ENCODE results near the gene PFDN6. TPM values are rescaled to one million over a fixed set of nuclear protein-coding genes. Genes with fewer than 3 reads are reported as not detected.

Gene PFDN6
- total RNA-seq, 1 experiment from 2014 or later = 69.2 TPM

Other genes with a start within 250 kb of the PFDN6 start
- gene HLA-DPA1, start 216.0 kb upstream of the PFDN6 start, total RNA-seq (2014; rRNA removed; shearing (Covaris generic)) = not detected in 2 replicates
- gene HLA-DPB1, start 213.6 kb upstream of the PFDN6 start, total RNA-seq (2014; rRNA removed; shearing (Covaris generic)) = not detected in 2 replicates
- gene COL11A2, start 97.1 kb upstream of the PFDN6 start, total RNA-seq (2014; rRNA removed; shearing (Covaris generic)) = 0.05 TPM in 1 of 2 replicates, not detected in the other
- gene RXRB, start 88.9 kb upstream of the PFDN6 start, total RNA-seq (2014; rRNA removed; shearing (Covaris generic)) = 13.7 and 14.0 TPM in 2 replicates
- 37.8 and 44.8 TPM in 2 replicates for gene SLC39A7, start 88.7 kb upstream of the PFDN6 start, total RNA-seq (2014; rRNA removed; shearing (Covaris generic))
- 10.3 and 12.5 TPM in 2 replicates for gene HSD17B8, start 84.9 kb upstream of the PFDN6 start, total RNA-seq (2014; rRNA removed; shearing (Covaris generic))
- gene RING1, start 81.1 kb upstream of the PFDN6 start, total RNA-seq (2014; rRNA removed; shearing (Covaris generic)) = 8.7 and 10.8 TPM in 2 replicates
- 36.0 and 39.7 TPM in 2 replicates for gene VPS52, start 17.7 kb upstream of the PFDN6 start, total RNA-seq (2014; rRNA removed; shearing (Covaris generic))
- 4,945 and 5,414 TPM in 2 replicates for gene RPS18, start 17.5 kb upstream of the PFDN6 start, total RNA-seq (2014; rRNA removed; shearing (Covaris generic))
- 0.69 and 1.8 TPM in 2 replicates for gene B3GALT4, start 12.5 kb upstream of the PFDN6 start, total RNA-seq (2014; rRNA removed; shearing (Covaris generic))
- gene WDR46, start 362 bp upstream of the PFDN6 start, total RNA-seq (2014; rRNA removed; shearing (Covaris generic)) = 28.8 and 29.4 TPM in 2 replicates
- gene RGL2, start 9.3 kb downstream of the PFDN6 start, total RNA-seq (2014; rRNA removed; shearing (Covaris generic)) = 16.0 and 16.9 TPM in 2 replicates
- 45.3 and 58.5 TPM in 2 replicates for gene TAPBP, start 24.5 kb downstream of the PFDN6 start, total RNA-seq (2014; rRNA removed; shearing (Covaris generic))
- 8.6 and 8.7 TPM in 2 replicates for gene ZBTB22, start 28.1 kb downstream of the PFDN6 start, total RNA-seq (2014; rRNA removed; shearing (Covaris generic))
- gene DAXX, start 33.4 kb downstream of the PFDN6 start, total RNA-seq (2014; rRNA removed; shearing (Covaris generic)) = 22.3 and 23.9 TPM in 2 replicates
- gene KIFC1, start 102.2 kb downstream of the PFDN6 start, total RNA-seq (2014; rRNA removed; shearing (Covaris generic)) = 14.7 and 16.9 TPM in 2 replicates
- 15.9 and 18.8 TPM in 2 replicates for gene PHF1, start 121.4 kb downstream of the PFDN6 start, total RNA-seq (2014; rRNA removed; shearing (Covaris generic))
- gene CUTA, start 128.5 kb downstream of the PFDN6 start, total RNA-seq (2014; rRNA removed; shearing (Covaris generic)) = 132 and 160 TPM in 2 replicates
- 1.2 TPM in 2 replicates for gene SYNGAP1, start 130.5 kb downstream of the PFDN6 start, total RNA-seq (2014; rRNA removed; shearing (Covaris generic))
- 5.2 and 6.4 TPM in 2 replicates for gene ZBTB9, start 165.0 kb downstream of the PFDN6 start, total RNA-seq (2014; rRNA removed; shearing (Covaris generic))